Stimulated activated naive CD8-positive, alpha-beta T cell treated with anti-CD3 and anti-CD28 coated beads, Interleukin-15, amount 100 ng/mL, for 72 hours (primary cell): ENCODE measurements around the gene SMYD2.
"Not testable (repeated sequence)": the region's sequence is repeated elsewhere in the genome, so short reads cannot be mapped to it uniquely, and the experiment has no call there.

ENCODE experiments used
- ATAC-seq: fragments of 150-1000 bp; cut with Tn5 transposase; 2 replicates; pipeline ENCODE4 v1.10.0; 2021; ENCODE audit warnings: mild to moderate bottlenecking, moderate library complexity
- DNase-seq, 2 donors: peaks; one replicate each; pipeline ENCODE4 v3.0.0; 2021 to 2022
- H3K27ac Mint-ChIP-seq, 2 donors: one replicate each; pipeline ENCODE4 v1.8.0; 2022; ENCODE audit warnings: mild to moderate bottlenecking in 2 of 2, mixed read lengths in 2 of 2, moderate library complexity in 2 of 2
- H3K27me3 Mint-ChIP-seq: one replicate; pipeline ENCODE4 v1.8.0; 2022; ENCODE audit warnings: mixed read lengths
- H3K4me1 Mint-ChIP-seq: one replicate; pipeline ENCODE4 v1.8.0; 2022; ENCODE audit warnings: mild to moderate bottlenecking, mixed read lengths
- H3K4me3 Mint-ChIP-seq, 2 donors: one replicate each; pipeline ENCODE4 v1.8.0; 2022; ENCODE audit warnings: mild to moderate bottlenecking in 2 of 2, mixed read lengths in 2 of 2, moderate library complexity in 1 of 2
- H3K9me3 Mint-ChIP-seq, 2 donors: one replicate each; pipeline ENCODE4 v1.8.0; 2022; ENCODE audit warnings: mixed read lengths in 2 of 2

SMYD2 gene

GRCh38 chr1:214261206-214262123, 19.5 kb upstream of the SMYD2 start:
- DNase-seq = peak; percentile 77 to 78
- no peaks in the 10 kb centered on the region for H3K9me3 Mint-ChIP-seq
- ATAC-seq = peak; percentile 89
- H3K4me3 Mint-ChIP-seq = no peak overlapping the region
- H3K27ac Mint-ChIP-seq = peak overlapping the region; percentile 9 to 45
- peaks cover 67% of the 10 kb centered on the region for H3K27me3 Mint-ChIP-seq
- H3K4me1 Mint-ChIP-seq = peaks cover 19% of the 10 kb centered on the region

GRCh38 chr1:214264196-214264595, 16.8 kb upstream of the SMYD2 start:
- Mint-ChIP-seq H3K27ac (no peak overlapping the region), H3K9me3 (no peaks in the 10 kb centered on the region), H3K4me3 (no peak overlapping the region), H3K27me3 (peaks cover 48% of the 10 kb centered on the region), H3K4me1 (peaks cover 18% of the 10 kb centered on the region)
- DNase-seq = no peak
- ATAC-seq = no peak

- ATAC-seq = no peak
- no peak for DNase-seq
- no peak overlapping the region for H3K27ac Mint-ChIP-seq
- H3K9me3 Mint-ChIP-seq = no peaks in the 10 kb centered on the region
- no peak overlapping the region for H3K4me3 Mint-ChIP-seq
- peaks cover 40% of the 10 kb centered on the region for H3K27me3 Mint-ChIP-seq
- peaks cover 10% of the 10 kb centered on the region for H3K4me1 Mint-ChIP-seq
Measured at GRCh38 chr1:214264976-214265375, 16.0 kb upstream of the SMYD2 start.

GRCh38 chr1:214270097-214270650, 10.8 kb upstream of the SMYD2 start:
- Mint-ChIP-seq H3K4me1 (peaks cover 4% of the 10 kb centered on the region), H3K4me3 (no peak overlapping the region), H3K27ac (no peak overlapping the region), H3K27me3 (peaks cover 12% of the 10 kb centered on the region), H3K9me3 (no peaks in the 10 kb centered on the region)
- DNase-seq = no peak
- no peak for ATAC-seq

GRCh38 chr1:214271174-214271858, 9.6 kb upstream of the SMYD2 start:
- no peak overlapping the region for H3K4me3 Mint-ChIP-seq
- DNase-seq = no peak
- H3K27me3 Mint-ChIP-seq = peaks cover 5% of the 10 kb centered on the region
- ATAC-seq = peak; percentile 46
- H3K4me1 Mint-ChIP-seq = peaks cover 4% of the 10 kb centered on the region
- no peak overlapping the region for H3K27ac Mint-ChIP-seq
- H3K9me3 Mint-ChIP-seq = no peaks in the 10 kb centered on the region

- Mint-ChIP-seq H3K27ac (no peak overlapping the region), H3K4me1 (peaks cover 4% of the 10 kb centered on the region), H3K9me3 (peaks cover 0 to 5% of the 10 kb centered on the region in 2 donors), H3K4me3 (no peak overlapping the region), H3K27me3 (peaks cover 5% of the 10 kb centered on the region)
- DNase-seq (no peak), ATAC-seq (no peak)
Measured at GRCh38 chr1:214271995-214272731, 8.8 kb upstream of the SMYD2 start.

- Mint-ChIP-seq H3K27me3 (peaks cover 5% of the 10 kb centered on the region), H3K9me3 (peaks cover 0 to 7% of the 10 kb centered on the region in 2 donors), H3K4me1 (peaks cover 4% of the 10 kb centered on the region), H3K27ac (no peak overlapping the region), H3K4me3 (no peak overlapping the region)
- DNase-seq (no peak), ATAC-seq (peak; percentile 66)
Measured at GRCh38 chr1:214272964-214273533, 7.9 kb upstream of the SMYD2 start.

- not testable (repeated sequence) for H3K27ac Mint-ChIP-seq, ATAC-seq, H3K27me3 Mint-ChIP-seq, H3K9me3 Mint-ChIP-seq, DNase-seq, H3K4me3 Mint-ChIP-seq
- peaks cover 22% of the 10 kb centered on the region for H3K4me1 Mint-ChIP-seq
Measured at GRCh38 chr1:214275700-214276099, 5.3 kb upstream of the SMYD2 start.

- H3K4me3 Mint-ChIP-seq = no peak overlapping the region
Measured at GRCh38 chr1:214276786-214277185, 4.2 kb upstream of the SMYD2 start.

GRCh38 chr1:214277704-214278635, 3.0 kb upstream of the SMYD2 start:
- Mint-ChIP-seq H3K9me3 (peaks cover 0 to 7% of the 10 kb centered on the region in 2 donors), H3K27ac (no peak overlapping the region), H3K27me3 (no peaks in the 10 kb centered on the region), H3K4me3 (no peak overlapping the region), H3K4me1 (peaks cover 25% of the 10 kb centered on the region)
- no peak for DNase-seq
- ATAC-seq = no peak

More at GRCh38 chr1:214276786-214277185, 4.2 kb upstream of the SMYD2 start:
- Mint-ChIP-seq H3K27me3 (no peaks in the 10 kb centered on the region), H3K27ac (no peak overlapping the region), H3K9me3 (peaks cover 0 to 7% of the 10 kb centered on the region in 2 donors), H3K4me1 (peaks cover 18% of the 10 kb centered on the region)
- no peak for ATAC-seq
- DNase-seq = no peak

GRCh38 chr1:214280386-214281020, 456 bp upstream of the SMYD2 start:
- Mint-ChIP-seq H3K27me3 (no peaks in the 10 kb centered on the region), H3K4me3 (peak overlapping the region; percentile 77 to 86), H3K9me3 (peaks cover 0 to 7% of the 10 kb centered on the region in 2 donors), H3K4me1 (peaks cover 41% of the 10 kb centered on the region), H3K27ac (peak overlapping the region in 1 of 2 donors; percentile 47)
- DNase-seq = no peak
- ATAC-seq = peak; percentile 68

GRCh38 chr1:214281720-214282629, 1.0 kb downstream of the SMYD2 start:
- ATAC-seq (no peak), DNase-seq (no peak)
- H3K9me3 Mint-ChIP-seq = peaks cover 0 to 4% of the 10 kb centered on the region in 2 donors
- peaks cover 46% of the 10 kb centered on the region for H3K4me1 Mint-ChIP-seq
- H3K27me3 Mint-ChIP-seq = no peaks in the 10 kb centered on the region
- peak overlapping the region; percentile 86 to 93 for H3K4me3 Mint-ChIP-seq
- peak overlapping the region; percentile 52 to 69 for H3K27ac Mint-ChIP-seq
